Cortex of kidney (tissue), 1 donor: ENCODE data around the gene SULT1A1.

ENCODE experiments used
- DNase-seq: peaks from one replicate; lab custom pipeline; 2025; lab: John Stamatoyannopoulos, UW

SULT1A1 gene

GRCh38 chr16:28558456-28558855 lies 51.4 kb downstream of the SULT1A1 start:
- no peak for DNase-seq

- DNase-seq, result no peak
Measured at GRCh38 chr16:28556914-28557320, 52.9 kb downstream of the SULT1A1 start.

- DNase-seq, result no peak
Measured at GRCh38 chr16:28555561-28555960, 54.3 kb downstream of the SULT1A1 start.
